Neural cell (in vitro differentiated cells): ENCODE results near the gene PKP3. TPM values are rescaled to one million over a fixed set of nuclear protein-coding genes. Genes with fewer than 3 reads are reported as not detected.

Experiments used
- H2AFZ ChIP-seq: fragments of 200-600, 300-800 bp; sonication (generic), shearing (Covaris generic); 2 replicates; pipeline ENCODE4 v1.6.0; 2014; ENCODE audit warnings: low read depth, mild to moderate bottlenecking, antibody characterized with exemption, low read length, moderate library complexity
- H3F3A ChIP-seq: fragments of 200-600 bp; shearing (Covaris generic); 2 replicates; pipeline ENCODE4 v1.6.1; 2016; ENCODE audit warnings: mild to moderate bottlenecking, moderate library complexity, mixed read lengths, antibody characterized with exemption, low read length; ENCODE audit not compliant: insufficient read depth, poor library complexity, severe bottlenecking
- H3K27ac ChIP-seq: fragments of 200-600, 300-800 bp; sonication (generic), shearing (Covaris generic); 2 replicates; pipeline ENCODE4 v1.5.1; 2014; ENCODE audit warnings: mild to moderate bottlenecking, low read length, moderate library complexity
- H3K27me3 ChIP-seq: fragments of 300-800, 200-600 bp; sonication (generic), shearing (Covaris generic); 2 replicates; pipeline ENCODE4 v1.6.0; 2014; ENCODE audit warnings: mild to moderate bottlenecking, low read depth, low read length, moderate library complexity; ENCODE audit not compliant: insufficient read depth
- H3K36me3 ChIP-seq: fragments of 300-800, 200-600 bp; sonication (generic), shearing (Covaris generic); 2 replicates; pipeline ENCODE4 v1.5.1; 2014; ENCODE audit warnings: mild to moderate bottlenecking, antibody characterized with exemption, low read length, moderate library complexity; ENCODE audit not compliant: insufficient read depth
- H3K4me2 ChIP-seq: fragments of 300-800, 200-600 bp; sonication (generic), shearing (Covaris generic); 2 replicates; pipeline ENCODE4 v1.6.0; 2014; ENCODE audit warnings: mild to moderate bottlenecking, low read length
- H3K4me3 ChIP-seq: fragments of 300-800, 200-600 bp; sonication (generic), shearing (Covaris generic); 2 replicates; pipeline ENCODE4 v1.5.1; 2014; ENCODE audit warnings: mild to moderate bottlenecking, low read length, moderate library complexity
- H3K79me2 ChIP-seq: fragments of 200-600 bp; shearing (Covaris generic); replicated peaks from 2 replicates; pipeline ENCODE4 v1.6.0; 2014; ENCODE audit warnings: mild to moderate bottlenecking, low read length, moderate library complexity; ENCODE audit not compliant: insufficient read depth
- H3K9ac ChIP-seq: fragments of 300-800, 200-600 bp; sonication (generic), shearing (Covaris generic); 2 replicates; pipeline ENCODE4 v1.6.1; 2016; ENCODE audit warnings: mild to moderate bottlenecking, low read length, mixed read lengths
- H3K9me2 ChIP-seq: fragments of 200-600 bp; shearing (Covaris generic); 2 replicates; pipeline ENCODE4 v1.6.1; 2016; ENCODE audit warnings: mild to moderate bottlenecking, low read length, mixed read lengths; ENCODE audit not compliant: insufficient read depth
- H3K9me3 ChIP-seq: fragments of 200-600, 300-800 bp; sonication (generic), shearing (Covaris generic); 2 replicates; pipeline ENCODE4 v1.6.1; 2016; ENCODE audit warnings: mild to moderate bottlenecking, mixed run types, low read length, moderate library complexity, mixed read lengths
- H4K20me1 ChIP-seq: fragments of 200-600 bp; shearing (Covaris generic); 2 replicates; pipeline ENCODE4 v1.6.1; 2016; ENCODE audit warnings: mild to moderate bottlenecking, mixed run types; ENCODE audit not compliant: insufficient read depth
- EP300 ChIP-seq: fragments of 450-650 bp; conservative IDR thresholded peaks from 2 replicates; pipeline ENCODE4 v1.6.1; 2014; ENCODE audit warnings: antibody characterized with exemption, mild to moderate bottlenecking, moderate library complexity; ENCODE audit not compliant: poor library complexity, severe bottlenecking
- EZH2 ChIP-seq: fragments of 200-600, 300-800 bp; shearing (Covaris generic), sonication (generic); IDR thresholded peaks from 2 replicates; pipeline ENCODE4 v1.6.1; 2014; ENCODE audit warnings: antibody characterized with exemption, low read length, borderline replicate concordance, mild to moderate bottlenecking; ENCODE audit not compliant: insufficient read depth, poor library complexity, severe bottlenecking
- MXI1 ChIP-seq: fragments of 450-650 bp; conservative IDR thresholded peaks from 2 replicates; pipeline ENCODE4 v1.6.1; 2014; ENCODE audit warnings: antibody characterized with exemption, mild to moderate bottlenecking; ENCODE audit not compliant: poor library complexity, severe bottlenecking
- POLR2AphosphoS5 ChIP-seq: IDR thresholded peaks from 2 replicates; pipeline ENCODE4 v1.6.1; 2012
- RAD21 ChIP-seq: fragments of 450-650 bp; conservative IDR thresholded peaks from 2 replicates; pipeline ENCODE4 v1.6.1; 2014; ENCODE audit warnings: antibody characterized with exemption, mild to moderate bottlenecking, moderate library complexity
- SMC3 ChIP-seq: fragments of 450-650 bp; conservative IDR thresholded peaks from 2 replicates; pipeline ENCODE4 v1.6.1; 2014; ENCODE audit warnings: antibody characterized with exemption, mild to moderate bottlenecking, moderate library complexity; ENCODE audit not compliant: poor library complexity
- TAF1 ChIP-seq: IDR thresholded peaks from 2 replicates; pipeline ENCODE4 v1.6.1; 2012; ENCODE audit warnings: low read depth
- polyA plus RNA-seq: library from polyadenylated mRNA; depleted of rRNA; stranded (reverse); fragments of >200 nt; gene quantifications from 2 replicates; pipeline ENCODE4 v1.2.3, GENCODE V29; 2014
- TF ChIP-seq, protein P1 (sequence below): fragments of 450-650 bp; IDR thresholded peaks from 2 replicates; pipeline ENCODE4 v1.5.1; 2014; ENCODE audit warnings: antibody characterized with exemption, mild to moderate bottlenecking, moderate library complexity; ENCODE audit not compliant: poor library complexity, severe bottlenecking
- TF ChIP-seq, protein P2 (sequence below): IDR thresholded peaks from 2 replicates; pipeline ENCODE4 v1.6.1; 2012; ENCODE audit warnings: borderline replicate concordance

The PKP3 gene
- polyA plus RNA-seq, 1 donor from 2014 or later: not detected

DNA sequence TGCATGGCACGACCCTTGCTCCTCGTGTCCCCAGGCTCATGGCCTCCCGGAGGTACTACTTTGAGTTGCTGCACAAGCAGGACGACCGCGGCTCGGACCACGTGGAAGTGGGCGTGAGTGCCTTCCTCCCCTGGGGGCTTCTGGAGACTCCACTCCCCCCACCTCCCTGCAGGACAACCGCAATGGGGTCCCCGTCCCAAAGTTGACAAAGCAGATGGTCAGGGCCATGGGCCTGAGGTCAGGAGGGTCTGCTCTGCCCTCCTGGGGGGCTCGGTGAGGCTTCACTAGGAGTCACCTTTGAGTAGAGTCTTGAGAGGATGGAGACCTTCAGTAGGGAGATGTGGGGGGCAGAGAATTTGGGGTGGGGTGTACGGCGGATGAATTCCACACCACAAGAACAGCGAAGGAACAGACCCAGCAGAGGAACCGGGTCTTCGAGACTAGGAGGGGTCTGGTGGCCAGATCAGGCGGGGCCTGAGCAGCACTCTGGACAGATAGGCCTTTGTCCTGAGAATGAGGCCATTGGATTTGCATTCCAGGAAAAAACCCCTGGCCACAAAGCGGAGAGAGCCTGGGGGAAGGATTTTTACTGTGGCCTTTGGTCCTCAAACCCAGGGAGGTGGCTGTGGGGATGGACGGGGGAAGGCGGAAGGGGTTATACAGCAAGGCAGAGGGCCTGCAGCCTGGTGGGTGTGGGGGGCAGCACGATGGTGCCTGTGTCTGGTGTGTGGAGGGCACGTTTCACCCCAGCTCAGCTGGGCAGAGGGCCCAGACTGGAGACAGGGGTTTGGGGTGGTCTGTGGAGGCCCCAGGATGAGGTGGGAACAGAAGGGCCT, 20.1 kb upstream of the PKP3 start:
- Histone ChIP-seq H3K36me3 (peaks cover 7% of the 10 kb centered on the region), H3K79me2 (peaks cover 16% of the 10 kb centered on the region), H3K9me3 (no peaks in the 10 kb centered on the region), H3K4me2 (no peak overlapping the region), H2AFZ (no peak overlapping the region), H3K27ac (no peak overlapping the region), H3K9ac (no peak overlapping the region), H4K20me1 (no peaks in the 10 kb centered on the region), H3K4me3 (no peak overlapping the region), H3K27me3 (no peaks in the 10 kb centered on the region), H3K9me2 (no peaks in the 10 kb centered on the region), H3F3A (no peaks in the 10 kb centered on the region)
- TF ChIP-seq RAD21 (no peak), MXI1 (no peak), SMC3 (no peak), EP300 (no peak), EZH2 (no peak), TAF1 (no peak), POLR2AphosphoS5 (no peak)
- TF ChIP-seq, protein P1, sequence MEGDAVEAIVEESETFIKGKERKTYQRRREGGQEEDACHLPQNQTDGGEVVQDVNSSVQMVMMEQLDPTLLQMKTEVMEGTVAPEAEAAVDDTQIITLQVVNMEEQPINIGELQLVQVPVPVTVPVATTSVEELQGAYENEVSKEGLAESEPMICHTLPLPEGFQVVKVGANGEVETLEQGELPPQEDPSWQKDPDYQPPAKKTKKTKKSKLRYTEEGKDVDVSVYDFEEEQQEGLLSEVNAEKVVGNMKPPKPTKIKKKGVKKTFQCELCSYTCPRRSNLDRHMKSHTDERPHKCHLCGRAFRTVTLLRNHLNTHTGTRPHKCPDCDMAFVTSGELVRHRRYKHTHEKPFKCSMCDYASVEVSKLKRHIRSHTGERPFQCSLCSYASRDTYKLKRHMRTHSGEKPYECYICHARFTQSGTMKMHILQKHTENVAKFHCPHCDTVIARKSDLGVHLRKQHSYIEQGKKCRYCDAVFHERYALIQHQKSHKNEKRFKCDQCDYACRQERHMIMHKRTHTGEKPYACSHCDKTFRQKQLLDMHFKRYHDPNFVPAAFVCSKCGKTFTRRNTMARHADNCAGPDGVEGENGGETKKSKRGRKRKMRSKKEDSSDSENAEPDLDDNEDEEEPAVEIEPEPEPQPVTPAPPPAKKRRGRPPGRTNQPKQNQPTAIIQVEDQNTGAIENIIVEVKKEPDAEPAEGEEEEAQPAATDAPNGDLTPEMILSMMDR: no peak
- TF ChIP-seq, protein P2, sequence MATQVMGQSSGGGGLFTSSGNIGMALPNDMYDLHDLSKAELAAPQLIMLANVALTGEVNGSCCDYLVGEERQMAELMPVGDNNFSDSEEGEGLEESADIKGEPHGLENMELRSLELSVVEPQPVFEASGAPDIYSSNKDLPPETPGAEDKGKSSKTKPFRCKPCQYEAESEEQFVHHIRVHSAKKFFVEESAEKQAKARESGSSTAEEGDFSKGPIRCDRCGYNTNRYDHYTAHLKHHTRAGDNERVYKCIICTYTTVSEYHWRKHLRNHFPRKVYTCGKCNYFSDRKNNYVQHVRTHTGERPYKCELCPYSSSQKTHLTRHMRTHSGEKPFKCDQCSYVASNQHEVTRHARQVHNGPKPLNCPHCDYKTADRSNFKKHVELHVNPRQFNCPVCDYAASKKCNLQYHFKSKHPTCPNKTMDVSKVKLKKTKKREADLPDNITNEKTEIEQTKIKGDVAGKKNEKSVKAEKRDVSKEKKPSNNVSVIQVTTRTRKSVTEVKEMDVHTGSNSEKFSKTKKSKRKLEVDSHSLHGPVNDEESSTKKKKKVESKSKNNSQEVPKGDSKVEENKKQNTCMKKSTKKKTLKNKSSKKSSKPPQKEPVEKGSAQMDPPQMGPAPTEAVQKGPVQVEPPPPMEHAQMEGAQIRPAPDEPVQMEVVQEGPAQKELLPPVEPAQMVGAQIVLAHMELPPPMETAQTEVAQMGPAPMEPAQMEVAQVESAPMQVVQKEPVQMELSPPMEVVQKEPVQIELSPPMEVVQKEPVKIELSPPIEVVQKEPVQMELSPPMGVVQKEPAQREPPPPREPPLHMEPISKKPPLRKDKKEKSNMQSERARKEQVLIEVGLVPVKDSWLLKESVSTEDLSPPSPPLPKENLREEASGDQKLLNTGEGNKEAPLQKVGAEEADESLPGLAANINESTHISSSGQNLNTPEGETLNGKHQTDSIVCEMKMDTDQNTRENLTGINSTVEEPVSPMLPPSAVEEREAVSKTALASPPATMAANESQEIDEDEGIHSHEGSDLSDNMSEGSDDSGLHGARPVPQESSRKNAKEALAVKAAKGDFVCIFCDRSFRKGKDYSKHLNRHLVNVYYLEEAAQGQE: no peak

DNA sequence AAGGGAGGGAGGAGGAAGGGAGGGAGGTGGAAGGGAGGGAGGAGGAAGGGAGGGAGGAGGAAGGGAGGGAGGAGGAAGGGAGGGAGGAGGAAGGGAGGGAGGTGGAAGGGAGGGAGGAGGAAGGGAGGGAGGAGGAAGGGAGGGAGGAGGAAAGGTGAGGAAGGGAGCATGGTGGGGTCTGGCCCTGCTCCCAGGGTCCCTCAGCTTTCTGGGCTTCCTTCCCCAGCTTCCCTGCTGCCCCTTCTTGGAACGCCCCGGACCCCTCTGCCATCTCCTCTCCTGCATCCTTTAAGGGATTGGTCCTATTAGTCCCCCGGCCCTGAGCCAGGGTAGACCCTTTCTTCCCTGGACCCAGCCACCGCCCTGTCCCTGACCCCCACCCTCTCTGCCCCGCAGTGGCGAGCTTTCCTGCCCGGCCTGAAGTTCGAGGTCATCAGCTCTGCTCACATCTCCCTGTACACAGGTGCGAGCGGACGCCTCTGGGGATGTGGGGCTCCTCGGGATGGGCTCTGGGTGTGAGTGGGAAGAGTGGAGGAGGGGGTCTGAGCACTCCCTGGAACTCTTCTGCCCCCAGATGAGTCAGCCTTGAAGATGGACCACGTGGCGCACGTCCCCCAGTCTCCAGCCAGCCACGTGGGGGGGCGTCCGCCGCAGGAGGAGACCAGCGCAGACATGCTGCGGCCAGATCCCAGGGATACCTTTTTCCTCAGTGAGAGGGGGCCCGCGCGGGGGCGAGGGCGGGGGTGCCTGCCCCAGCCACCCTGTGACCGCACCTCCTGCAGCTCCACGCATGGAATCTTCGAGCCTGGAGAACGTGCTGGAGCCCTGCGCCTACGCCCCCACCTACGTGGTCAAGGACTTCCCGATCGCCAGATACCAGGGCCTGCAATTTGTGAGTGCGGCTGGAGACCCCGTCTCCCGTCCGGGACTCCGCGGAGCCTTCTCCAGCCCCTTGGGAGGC, 18.7 kb upstream of the PKP3 start:
- Histone ChIP-seq H2AFZ (no peak overlapping the region), H3K9me2 (no peaks in the 10 kb centered on the region), H3K9ac (no peak overlapping the region), H3K36me3 (peaks cover 7% of the 10 kb centered on the region), H3K27me3 (no peaks in the 10 kb centered on the region), H3K27ac (no peak overlapping the region), H3F3A (no peaks in the 10 kb centered on the region), H4K20me1 (no peaks in the 10 kb centered on the region), H3K79me2 (peaks cover 13% of the 10 kb centered on the region), H3K4me2 (no peak overlapping the region), H3K4me3 (no peak overlapping the region), H3K9me3 (peaks cover 3% of the 10 kb centered on the region)
- no peak for TF ChIP-seq EZH2
- no peak for TF ChIP-seq RAD21
- TF ChIP-seq, protein P2: no peak
- no peak for TF ChIP-seq SMC3
- TF ChIP-seq MXI1: no peak
- TF ChIP-seq, protein P1: no peak
- no peak for TF ChIP-seq TAF1
- TF ChIP-seq EP300: no peak
- no peak for TF ChIP-seq POLR2AphosphoS5
